HepG2 (cell line): ENCODE measurements around the gene PREX1. TPM values are rescaled to one million over a fixed set of nuclear protein-coding genes. Genes with fewer than 3 reads are reported as not detected.

Source experiments
- BRD4 ChIP-seq: sonication (generic); formaldehyde crosslinking; IDR thresholded peaks from 2 replicates; pipeline ENCODE4 v1.4.0; 2020; ENCODE audit warnings: missing genetic modification reagents
- FOXO4 ChIP-seq: sonication (generic); formaldehyde crosslinking; conservative IDR thresholded peaks from 2 replicates; pipeline ENCODE4 v1.8.1; 2023; ENCODE audit warnings: missing genetic modification reagents
- FOXP1 ChIP-seq, 2 experiments: fragments of 450-650 bp in 1 of 2; IDR thresholded peaks; 2 replicates each; pipeline ENCODE4 v1.6.1; 2017 to 2018; ENCODE audit warnings: antibody characterized with exemption in 1 of 2
- MTERF4 ChIP-seq: sonication (generic); formaldehyde crosslinking; IDR thresholded peaks from 2 replicates; pipeline ENCODE4 v1.8.0; 2023; ENCODE audit warnings: mild to moderate bottlenecking, missing genetic modification reagents
- PATZ1 ChIP-seq: sonication (generic); formaldehyde crosslinking; IDR thresholded peaks from 2 replicates; pipeline ENCODE4 v1.4.0; 2020; ENCODE audit warnings: missing genetic modification reagents
- TBX3 ChIP-seq: fragments of 450-650 bp; IDR thresholded peaks from 2 replicates; pipeline ENCODE4 v1.6.1; 2017; ENCODE audit warnings: antibody characterized with exemption, mild to moderate bottlenecking, inconsistent platforms, borderline replicate concordance
- TOPORS ChIP-seq: sonication (generic); formaldehyde crosslinking; IDR thresholded peaks from 2 replicates; pipeline ENCODE4 v1.8.0; 2023; ENCODE audit warnings: mild to moderate bottlenecking, missing genetic modification reagents
- ZBTB8A ChIP-seq: sonication (generic); formaldehyde crosslinking; IDR thresholded peaks from 2 replicates; pipeline ENCODE4 v1.4.0; 2020; ENCODE audit warnings: mild to moderate bottlenecking, low read depth, missing genetic modification reagents, borderline replicate concordance
- ZMAT5 ChIP-seq: sonication (generic); formaldehyde crosslinking; IDR thresholded peaks from 2 replicates; pipeline ENCODE4 v1.5.0; 2020; ENCODE audit warnings: mild to moderate bottlenecking, low read depth, missing genetic modification reagents, borderline replicate concordance
- ZNF260 ChIP-seq: sonication (generic); formaldehyde crosslinking; IDR thresholded peaks from 2 replicates; pipeline ENCODE4 v1.4.0; 2020; ENCODE audit warnings: missing genetic modification reagents, low read depth, mild to moderate bottlenecking, borderline replicate concordance
- ZNF296 ChIP-seq: sonication (generic); formaldehyde crosslinking; conservative IDR thresholded peaks from 2 replicates; pipeline ENCODE4 v1.5.0; 2020; ENCODE audit warnings: mild to moderate bottlenecking, missing genetic modification reagents
- ZNF343 ChIP-seq: sonication (generic); formaldehyde crosslinking; IDR thresholded peaks from 2 replicates; pipeline ENCODE4 v1.4.0; 2020; ENCODE audit warnings: mild to moderate bottlenecking, missing genetic modification reagents
- ZNF574 ChIP-seq: sonication (generic); formaldehyde crosslinking; IDR thresholded peaks from 2 replicates; pipeline ENCODE4 v1.4.0; 2020; ENCODE audit warnings: missing genetic modification reagents
- ZNF746 ChIP-seq: sonication (generic); formaldehyde crosslinking; IDR thresholded peaks from 2 replicates; pipeline ENCODE4 v1.8.0; 2022; ENCODE audit warnings: mild to moderate bottlenecking, missing genetic modification reagents
- ZNF850 ChIP-seq: sonication (generic); formaldehyde crosslinking; conservative IDR thresholded peaks from 2 replicates; pipeline ENCODE4 v1.9.0; 2021; ENCODE audit warnings: mild to moderate bottlenecking, missing genetic modification reagents
- polyA plus RNA-seq, 8 experiments: library from polyadenylated mRNA; depleted of rRNA in 3 of 8; stranded (reverse) in 7 of 8; unstranded in 1 of 8; fragments of >200 nt; fragmentation: Illumina TruSeq in 4 of 8; extraction: Trizol in 4 of 8; gene quantifications; 2 replicates each; pipeline versions ENCODE4 v1.2.1 to v1.2.3, GENCODE V29; 2011 to 2016; ENCODE audit warnings: low read depth in 4 of 8, missing spikeins in 1 of 8, mixed read lengths in 1 of 8; ENCODE audit not compliant: insufficient read depth in 1 of 8
- total RNA-seq, 5 experiments: library from RNA; depleted of rRNA; stranded (reverse); fragments of >200 nt; fragmentation: Illumina TruSeq; extraction: Trizol; gene quantifications; 2 replicates each; pipeline ENCODE4 v1.2.3, GENCODE V29; 2016; ENCODE audit warnings: low read depth in 1 of 5

The PREX1 gene
- total and polyA plus RNA-seq, 2 of the 13 experiments (the other 11 are each of a cell fraction or from before 2014, with no cell fraction given) = 0.02 to 0.04 TPM

GRCh38 chr20:48597521-48598302 lies 230.1 kb downstream of the PREX1 start (continued):
- TF ChIP-seq ZBTB8A (CRISPR knock-in tag) (no peak), TBX3 (no peak), PATZ1 (CRISPR knock-in tag) (peak; percentile 86), MTERF4 (CRISPR knock-in tag) (no peak), ZNF574 (CRISPR knock-in tag) (peak; percentile 66), ZNF746 (CRISPR knock-in tag) (no peak; the same call in 1 of the 2 replicates), TOPORS (CRISPR knock-in tag) (no peak; the same call in 1 of the 2 replicates), ZMAT5 (CRISPR knock-in tag) (no peak), ZNF296 (CRISPR knock-in tag) (no peak), ZNF850 (CRISPR knock-in tag) (no peak), ZNF343 (no peak), ZNF260 (CRISPR knock-in tag) (no peak), FOXP1 (IDR thresholded peaks at IDR 0.05) (no peak), FOXP1 (CRISPR knock-in tag; IDR thresholded peaks at IDR 0.05) (no peak), FOXO4 (CRISPR knock-in tag) (no peak), BRD4 (no peak)
